Fibroblast of skin of right quadriceps (primary cell): ENCODE data around the gene WDR88.
"Not testable (repeated sequence)": the region's sequence is repeated elsewhere in the genome, so short reads cannot be mapped to it uniquely, and the experiment has no call there.

Experiments used
- DNase-seq: peaks from one replicate; pipeline ENCODE4 v3.0.0-alpha.2; 2013

The WDR88 gene

GRCh38 chr19:33132021-33132420 lies at the start of gene WDR88:
Gene WDR88, plus strand, starts transcription at chr19:33132114. Its CDS starts 56 bp downstream, at chr19:33132170.
- no peak for DNase-seq

- DNase-seq: no peak
These were observed 46.3 kb upstream of the WDR88 start for GRCh38 chr19:33085570-33086128.

- no peak for DNase-seq
These were observed 45.0 kb upstream of the WDR88 start for GRCh38 chr19:33086955-33087354.

- no peak for DNase-seq
These were observed 42.9 kb upstream of the WDR88 start for GRCh38 chr19:33089010-33089409.

- DNase-seq: no peak
These were observed 41.7 kb upstream of the WDR88 start for GRCh38 chr19:33090179-33090578.

GRCh38 chr19:33093420-33094210 lies 38.3 kb upstream of the WDR88 start:
- no peak for DNase-seq

GRCh38 chr19:33094436-33095067 lies 37.4 kb upstream of the WDR88 start:
- no peak for DNase-seq

- DNase-seq: no peak
These were observed 35.9 kb upstream of the WDR88 start for GRCh38 chr19:33096005-33096404.

GRCh38 chr19:33098055-33098534 lies 33.8 kb upstream of the WDR88 start:
- no peak for DNase-seq

- DNase-seq: no peak
These were observed 30.8 kb upstream of the WDR88 start for GRCh38 chr19:33100894-33101644.

GRCh38 chr19:33102893-33103292 lies 29.0 kb upstream of the WDR88 start:
- DNase-seq: no peak

GRCh38 chr19:33108161-33108560 lies 23.8 kb upstream of the WDR88 start:
- no peak for DNase-seq

GRCh38 chr19:33110137-33110910 lies 21.6 kb upstream of the WDR88 start:
- no peak for DNase-seq

- no peak for DNase-seq
These were observed 20.3 kb upstream of the WDR88 start for GRCh38 chr19:33111587-33111986.

GRCh38 chr19:33114312-33114711 lies 17.6 kb upstream of the WDR88 start:
- no peak for DNase-seq

- DNase-seq: no peak
These were observed 14.4 kb upstream of the WDR88 start for GRCh38 chr19:33117501-33117900.

GRCh38 chr19:33118643-33119042 lies 13.3 kb upstream of the WDR88 start:
- no peak for DNase-seq

- no peak for DNase-seq
These were observed 7.5 kb upstream of the WDR88 start for GRCh38 chr19:33124207-33125098.

GRCh38 chr19:33125929-33126388 lies 6.0 kb upstream of the WDR88 start:
- peak; percentile 45 for DNase-seq

- not testable (repeated sequence) for DNase-seq
These were observed 5.2 kb upstream of the WDR88 start for GRCh38 chr19:33126712-33127111.

- no peak for DNase-seq
These were observed 2.0 kb upstream of the WDR88 start for GRCh38 chr19:33129901-33130300.
